Loucy (cell line): ENCODE measurements around the gene CEACAM21.
A peak's percentile ranks its signal among the peaks of the same experiment; 100 is the strongest.

ENCODE experiments used
- H2AFZ ChIP-seq: fragments of 200-600 bp; sonication (generic); 2 replicates; pipeline ENCODE4 v1.6.0; 2016; ENCODE audit warnings: antibody characterized with exemption, mild to moderate bottlenecking, low read length, moderate library complexity
- H3F3A ChIP-seq: fragments of 200-600 bp; 2 replicates; pipeline ENCODE4 v1.6.0; 2016; ENCODE audit warnings: antibody characterized with exemption, low read depth, mild to moderate bottlenecking
- H3K27me3 ChIP-seq: fragments of 200-600 bp; sonication (generic); 2 replicates; pipeline ENCODE4 v1.6.1; 2014; ENCODE audit warnings: low read length, mild to moderate bottlenecking; ENCODE audit not compliant: insufficient read depth, poor library complexity, severe bottlenecking
- H3K36me3 ChIP-seq: fragments of 200-600 bp; sonication (generic); 2 replicates; pipeline ENCODE4 v1.6.1; 2016; ENCODE audit warnings: low read length; ENCODE audit not compliant: insufficient read depth
- H3K4me1 ChIP-seq: fragments of 200-600 bp; sonication (generic); 2 replicates; pipeline ENCODE4 v1.5.1; 2014; ENCODE audit warnings: low read length, mild to moderate bottlenecking; ENCODE audit not compliant: insufficient read depth, poor library complexity, severe bottlenecking
- H3K4me2 ChIP-seq: fragments of 200-600 bp; sonication (generic); 2 replicates; pipeline ENCODE4 v1.6.0; 2014; ENCODE audit warnings: antibody characterized with exemption, low read length, low read depth, mild to moderate bottlenecking; ENCODE audit not compliant: poor library complexity, severe bottlenecking
- H3K4me3 ChIP-seq: fragments of 200-600 bp; sonication (generic); 2 replicates; pipeline ENCODE4 v1.5.1; 2014; ENCODE audit warnings: low read length, mild to moderate bottlenecking, mixed read lengths; ENCODE audit not compliant: poor library complexity, severe bottlenecking
- H3K79me2 ChIP-seq: fragments of 200-600 bp; sonication (generic); 2 replicates; pipeline ENCODE4 v1.6.1; 2014; ENCODE audit warnings: low read length; ENCODE audit not compliant: insufficient read depth
- H3K9ac ChIP-seq: fragments of 200-600 bp; sonication (generic); 2 replicates; pipeline ENCODE4 v1.6.0; 2014; ENCODE audit warnings: mild to moderate bottlenecking, low read depth, low read length, moderate library complexity; ENCODE audit not compliant: poor library complexity, severe bottlenecking
- H3K9me2 ChIP-seq: fragments of 200-600 bp; sonication (generic); replicated peaks from 2 replicates; pipeline ENCODE4 v1.6.1; 2016; ENCODE audit warnings: low read depth, low read length, mixed read lengths
- H3K9me3 ChIP-seq: fragments of 200-600 bp; sonication (generic); 2 replicates; pipeline ENCODE4 v1.6.1; 2014; ENCODE audit warnings: mild to moderate bottlenecking, antibody characterized with exemption, low read length, low read depth; ENCODE audit not compliant: insufficient read depth
- H4K20me1 ChIP-seq: fragments of 200-600 bp; sonication (generic); 2 replicates; pipeline ENCODE4 v1.6.0; 2014; ENCODE audit warnings: antibody characterized with exemption, low read length, mild to moderate bottlenecking; ENCODE audit not compliant: insufficient read depth, poor library complexity, severe bottlenecking
- EZH2phosphoT487 ChIP-seq: fragments of 200-600 bp; IDR thresholded peaks from 2 replicates; pipeline ENCODE4 v1.6.1; 2018; ENCODE audit warnings: antibody characterized with exemption, mild to moderate bottlenecking, moderate library complexity, borderline replicate concordance
- TF ChIP-seq, protein P1 (sequence below): fragments of 200-600 bp; sonication (generic); conservative IDR thresholded peaks from 2 replicates; pipeline ENCODE4 v1.5.1; 2014; ENCODE audit warnings: mild to moderate bottlenecking, antibody characterized with exemption, low read length

Gene CEACAM21

GRCh38 chr19:41531438-41532311 lies 44.3 kb upstream of the CEACAM21 start:
- H3K4me2 ChIP-seq = peak overlapping the region; percentile 68
- peak overlapping the region; percentile 66; the same call in 1 of the 2 replicates for H2AFZ ChIP-seq
- no peaks in the 10 kb centered on the region for H3F3A ChIP-seq
- no peaks in the 10 kb centered on the region for H4K20me1 ChIP-seq
- no peaks in the 10 kb centered on the region for H3K9me3 ChIP-seq
- H3K4me3 ChIP-seq = peak overlapping the region; percentile 72
- no peak for TF ChIP-seq EZH2phosphoT487
- TF ChIP-seq, protein P1, sequence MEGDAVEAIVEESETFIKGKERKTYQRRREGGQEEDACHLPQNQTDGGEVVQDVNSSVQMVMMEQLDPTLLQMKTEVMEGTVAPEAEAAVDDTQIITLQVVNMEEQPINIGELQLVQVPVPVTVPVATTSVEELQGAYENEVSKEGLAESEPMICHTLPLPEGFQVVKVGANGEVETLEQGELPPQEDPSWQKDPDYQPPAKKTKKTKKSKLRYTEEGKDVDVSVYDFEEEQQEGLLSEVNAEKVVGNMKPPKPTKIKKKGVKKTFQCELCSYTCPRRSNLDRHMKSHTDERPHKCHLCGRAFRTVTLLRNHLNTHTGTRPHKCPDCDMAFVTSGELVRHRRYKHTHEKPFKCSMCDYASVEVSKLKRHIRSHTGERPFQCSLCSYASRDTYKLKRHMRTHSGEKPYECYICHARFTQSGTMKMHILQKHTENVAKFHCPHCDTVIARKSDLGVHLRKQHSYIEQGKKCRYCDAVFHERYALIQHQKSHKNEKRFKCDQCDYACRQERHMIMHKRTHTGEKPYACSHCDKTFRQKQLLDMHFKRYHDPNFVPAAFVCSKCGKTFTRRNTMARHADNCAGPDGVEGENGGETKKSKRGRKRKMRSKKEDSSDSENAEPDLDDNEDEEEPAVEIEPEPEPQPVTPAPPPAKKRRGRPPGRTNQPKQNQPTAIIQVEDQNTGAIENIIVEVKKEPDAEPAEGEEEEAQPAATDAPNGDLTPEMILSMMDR = no peak
- H3K4me1 ChIP-seq = peaks cover 41% of the 10 kb centered on the region
- H3K36me3 ChIP-seq = no peaks in the 10 kb centered on the region
- peaks cover 29% of the 10 kb centered on the region for H3K27me3 ChIP-seq
- 0 out of 2 replicates have a peak, but pooled peaks cover 3% of the 10 kb centered on the region for H3K79me2 ChIP-seq
- peak overlapping the region; percentile 60 for H3K9ac ChIP-seq
- no peaks in the 10 kb centered on the region for H3K9me2 ChIP-seq

DNA sequence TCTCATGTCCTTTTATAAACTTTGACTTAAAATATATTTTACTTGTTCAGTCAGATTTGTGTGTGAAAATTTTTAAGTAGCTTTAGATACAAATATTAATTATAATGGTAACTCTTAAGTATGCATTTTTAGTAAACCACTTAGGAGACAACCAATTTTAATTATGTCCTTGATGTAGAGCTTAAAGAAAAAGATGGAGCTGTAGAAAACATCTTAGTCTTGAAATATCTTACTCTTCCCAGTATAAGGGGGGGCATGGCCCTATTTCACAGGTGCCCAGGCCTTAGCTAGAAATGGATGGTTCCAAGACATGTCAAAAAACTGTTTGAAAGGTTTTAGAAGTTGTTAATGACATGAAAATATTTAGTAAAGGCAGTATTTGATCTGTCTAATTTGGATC lies 43.4 kb upstream of the CEACAM21 start:
- Histone ChIP-seq H3F3A (no peaks in the 10 kb centered on the region), H3K4me2 (peak overlapping the region; percentile 68), H4K20me1 (no peaks in the 10 kb centered on the region), H3K36me3 (no peaks in the 10 kb centered on the region), H3K4me1 (peaks cover 41% of the 10 kb centered on the region), H3K9ac (peak overlapping the region; percentile 60), H3K79me2 (0 out of 2 replicates have a peak, but pooled peaks cover 3% of the 10 kb centered on the region), H3K4me3 (peak overlapping the region; percentile 72), H2AFZ (no peak overlapping the region), H3K9me3 (no peaks in the 10 kb centered on the region), H3K27me3 (peaks cover 21% of the 10 kb centered on the region), H3K9me2 (no peaks in the 10 kb centered on the region)
- TF ChIP-seq EZH2phosphoT487 = no peak
- TF ChIP-seq, protein P1 = no peak

DNA sequence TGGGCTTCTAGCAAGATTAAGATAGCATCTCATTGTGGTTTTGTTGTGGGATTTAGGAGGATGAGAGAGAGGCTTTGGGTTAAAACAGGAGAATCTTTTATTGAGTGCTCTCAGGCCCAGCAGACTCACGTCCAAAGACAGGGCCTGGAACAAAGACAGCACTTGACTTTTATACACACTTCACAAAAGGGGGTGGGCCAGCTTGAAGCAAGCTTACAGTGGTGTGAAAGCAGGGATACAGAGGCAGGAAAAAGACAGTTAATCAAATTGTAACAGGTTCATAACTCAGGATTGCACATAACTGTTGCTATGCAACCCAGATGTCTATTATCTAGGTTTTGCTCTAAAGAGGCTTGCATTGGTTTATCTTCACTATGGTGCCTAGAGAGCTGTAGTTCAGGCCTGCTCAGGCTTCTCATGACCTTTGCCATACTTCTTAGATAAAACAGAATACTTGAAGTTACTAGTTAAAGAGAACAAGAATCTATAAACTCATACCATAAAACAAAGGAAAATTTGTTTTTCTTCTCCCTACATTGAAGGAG lies 42.2 kb upstream of the CEACAM21 start:
- H3K4me1 ChIP-seq = peaks cover 41% of the 10 kb centered on the region
- no peaks in the 10 kb centered on the region for H3F3A ChIP-seq
- TF ChIP-seq EZH2phosphoT487 = no peak
- TF ChIP-seq, protein P1 = no peak
- no peaks in the 10 kb centered on the region for H3K9me2 ChIP-seq
- no peaks in the 10 kb centered on the region for H3K9me3 ChIP-seq
- H3K36me3 ChIP-seq = no peaks in the 10 kb centered on the region
- H3K9ac ChIP-seq = no peak overlapping the region
- no peak overlapping the region for H2AFZ ChIP-seq
- H3K79me2 ChIP-seq = 0 out of 2 replicates have a peak, but pooled peaks cover 3% of the 10 kb centered on the region
- H3K27me3 ChIP-seq = peaks cover 9% of the 10 kb centered on the region
- peak overlapping the region; percentile 68 for H3K4me2 ChIP-seq
- no peaks in the 10 kb centered on the region for H4K20me1 ChIP-seq
- peak overlapping the region; percentile 33 for H3K4me3 ChIP-seq
